NT2/D1 (cell line): ENCODE measurements around the gene CD8B.

Source experiments
- SUZ12 ChIP-seq: IDR thresholded peaks from 2 replicates; pipeline ENCODE4 v1.6.1; 2011; ENCODE audit not compliant: insufficient read length, insufficient read depth; ENCODE audit errors: extremely low read depth
- YY1 ChIP-seq: IDR thresholded peaks from 2 replicates; pipeline ENCODE4 v1.6.1; 2011; ENCODE audit not compliant: insufficient read length, insufficient read depth
- ZNF274 ChIP-seq: IDR thresholded peaks from 2 replicates; pipeline ENCODE4 v1.6.1; 2011; ENCODE audit warnings: mild to moderate bottlenecking, low read depth, low read length

GRCh38 chr2:86783615-86784339 is 77.9 kb downstream of the CD8B start:
- no peak for TF ChIP-seq YY1
- TF ChIP-seq SUZ12: no peak
- TF ChIP-seq ZNF274: no peak
